ENCODE measurements around the gene TPM2.

- TF ChIP-seq, protein P1, sequence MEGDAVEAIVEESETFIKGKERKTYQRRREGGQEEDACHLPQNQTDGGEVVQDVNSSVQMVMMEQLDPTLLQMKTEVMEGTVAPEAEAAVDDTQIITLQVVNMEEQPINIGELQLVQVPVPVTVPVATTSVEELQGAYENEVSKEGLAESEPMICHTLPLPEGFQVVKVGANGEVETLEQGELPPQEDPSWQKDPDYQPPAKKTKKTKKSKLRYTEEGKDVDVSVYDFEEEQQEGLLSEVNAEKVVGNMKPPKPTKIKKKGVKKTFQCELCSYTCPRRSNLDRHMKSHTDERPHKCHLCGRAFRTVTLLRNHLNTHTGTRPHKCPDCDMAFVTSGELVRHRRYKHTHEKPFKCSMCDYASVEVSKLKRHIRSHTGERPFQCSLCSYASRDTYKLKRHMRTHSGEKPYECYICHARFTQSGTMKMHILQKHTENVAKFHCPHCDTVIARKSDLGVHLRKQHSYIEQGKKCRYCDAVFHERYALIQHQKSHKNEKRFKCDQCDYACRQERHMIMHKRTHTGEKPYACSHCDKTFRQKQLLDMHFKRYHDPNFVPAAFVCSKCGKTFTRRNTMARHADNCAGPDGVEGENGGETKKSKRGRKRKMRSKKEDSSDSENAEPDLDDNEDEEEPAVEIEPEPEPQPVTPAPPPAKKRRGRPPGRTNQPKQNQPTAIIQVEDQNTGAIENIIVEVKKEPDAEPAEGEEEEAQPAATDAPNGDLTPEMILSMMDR (conservative IDR thresholded peaks at IDR 0.05; ENCODE audit: low read depth, low read length): no peak
- no peak for TF ChIP-seq EZH2phosphoT487 (IDR thresholded peaks at IDR 0.05; ENCODE audit: borderline replicate concordance, low read length)
Measured at GRCh38 chr9:35679091-35679490, 10.6 kb downstream of the TPM2 start.
